Hepatocyte (in vitro differentiated cells): ENCODE results near the gene SPTBN5. TPM values are rescaled to one million over a fixed set of nuclear protein-coding genes. Genes with fewer than 3 reads are reported as not detected.

Experiments
- DNase-seq: peaks from one replicate; pipeline ENCODE4 v3.0.0-alpha.2; 2016; ENCODE audit warnings: low spot score
- H2AFZ ChIP-seq: fragments of 200-600 bp; sonication (generic); 2 replicates; pipeline ENCODE4 v1.6.0; 2016; ENCODE audit warnings: antibody characterized with exemption, mild to moderate bottlenecking
- H3K27ac ChIP-seq: fragments of 200-600 bp; sonication (generic); 2 replicates; pipeline ENCODE4 v1.5.1; 2016; ENCODE audit warnings: mild to moderate bottlenecking
- H3K27me3 ChIP-seq: fragments of 200-600 bp; sonication (generic); 2 replicates; pipeline ENCODE4 v1.6.1; 2016
- H3K36me3 ChIP-seq: fragments of 200-600 bp; sonication (generic); replicated peaks from 2 replicates; pipeline ENCODE4 v1.5.1; 2016; ENCODE audit warnings: low read depth; ENCODE audit not compliant: insufficient read depth
- H3K4me1 ChIP-seq: fragments of 200-600 bp; sonication (generic); 2 replicates; pipeline ENCODE4 v1.5.1; 2016; ENCODE audit warnings: mild to moderate bottlenecking, moderate library complexity; ENCODE audit not compliant: insufficient read depth
- H3K4me2 ChIP-seq: fragments of 200-600 bp; sonication (generic); 2 replicates; pipeline ENCODE4 v1.6.0; 2016
- H3K4me3 ChIP-seq: fragments of 200-600 bp; sonication (generic); 2 replicates; pipeline ENCODE4 v1.5.1; 2016; ENCODE audit warnings: mild to moderate bottlenecking
- H3K79me2 ChIP-seq: fragments of 200-600 bp; sonication (generic); 2 replicates; pipeline ENCODE4 v1.6.0; 2017; ENCODE audit warnings: mild to moderate bottlenecking
- H3K9me2 ChIP-seq: fragments of 200-600 bp; sonication (generic); replicated peaks from 2 replicates; pipeline ENCODE4 v1.6.0; 2017; ENCODE audit warnings: mild to moderate bottlenecking; ENCODE audit not compliant: insufficient read depth
- H3K9me3 ChIP-seq: fragments of 200-600 bp; sonication (generic); 2 replicates; pipeline ENCODE4 v1.5.1; 2016; ENCODE audit warnings: low read depth, mild to moderate bottlenecking
- H4K20me1 ChIP-seq: fragments of 200-600 bp; sonication (generic); 2 replicates; pipeline ENCODE4 v1.6.0; 2016; ENCODE audit warnings: mild to moderate bottlenecking; ENCODE audit not compliant: insufficient read depth, poor library complexity, severe bottlenecking
- EZH2 ChIP-seq: fragments of 200-600 bp; sonication (generic); IDR thresholded peaks from 2 replicates; pipeline ENCODE4 v1.6.1; 2016; ENCODE audit warnings: antibody characterized with exemption, mild to moderate bottlenecking, borderline replicate concordance
- EZH2phosphoT487 ChIP-seq: fragments of 200-600 bp; sonication (generic); IDR thresholded peaks from one replicate; pipeline ENCODE4 v1.6.1; 2018; ENCODE audit warnings: antibody characterized with exemption, mild to moderate bottlenecking, low read depth, moderate library complexity; ENCODE audit not compliant: unreplicated experiment, severe bottlenecking
- WGBS: methylation state at CpG from one replicate; pipeline ENCODE4 v1.1.6; 2016; ENCODE audit warnings: low lambda C conversion rate; ENCODE audit errors: missing lambda C conversion rate; 5-methylcytosine and 5-hydroxymethylcytosine counted together
- polyA plus RNA-seq: library from polyadenylated mRNA; unstranded; fragments of >200 nt; fragmentation: Nextera tagmentation; extraction: Ambion mirVana; gene quantifications from 2 replicates; pipeline ENCODE4 v1.2.1, GENCODE V29; 2016
- total RNA-seq: library from RNA; depleted of rRNA; stranded (reverse); fragments of >200 nt; gene quantifications from 2 replicates; pipeline ENCODE4 v1.2.3, GENCODE V29; 2014
- TF ChIP-seq, protein P1 (sequence below): fragments of 200-600 bp; sonication (generic); IDR thresholded peaks from 2 replicates; pipeline ENCODE4 v1.5.1; 2016; ENCODE audit warnings: antibody characterized with exemption, mild to moderate bottlenecking; ENCODE audit not compliant: poor library complexity

SPTBN5 gene
- total RNA-seq: 1.7 and 2.0 TPM in 2 replicates
- polyA plus RNA-seq: 1.9 and 2.6 TPM in 2 replicates

DNA sequence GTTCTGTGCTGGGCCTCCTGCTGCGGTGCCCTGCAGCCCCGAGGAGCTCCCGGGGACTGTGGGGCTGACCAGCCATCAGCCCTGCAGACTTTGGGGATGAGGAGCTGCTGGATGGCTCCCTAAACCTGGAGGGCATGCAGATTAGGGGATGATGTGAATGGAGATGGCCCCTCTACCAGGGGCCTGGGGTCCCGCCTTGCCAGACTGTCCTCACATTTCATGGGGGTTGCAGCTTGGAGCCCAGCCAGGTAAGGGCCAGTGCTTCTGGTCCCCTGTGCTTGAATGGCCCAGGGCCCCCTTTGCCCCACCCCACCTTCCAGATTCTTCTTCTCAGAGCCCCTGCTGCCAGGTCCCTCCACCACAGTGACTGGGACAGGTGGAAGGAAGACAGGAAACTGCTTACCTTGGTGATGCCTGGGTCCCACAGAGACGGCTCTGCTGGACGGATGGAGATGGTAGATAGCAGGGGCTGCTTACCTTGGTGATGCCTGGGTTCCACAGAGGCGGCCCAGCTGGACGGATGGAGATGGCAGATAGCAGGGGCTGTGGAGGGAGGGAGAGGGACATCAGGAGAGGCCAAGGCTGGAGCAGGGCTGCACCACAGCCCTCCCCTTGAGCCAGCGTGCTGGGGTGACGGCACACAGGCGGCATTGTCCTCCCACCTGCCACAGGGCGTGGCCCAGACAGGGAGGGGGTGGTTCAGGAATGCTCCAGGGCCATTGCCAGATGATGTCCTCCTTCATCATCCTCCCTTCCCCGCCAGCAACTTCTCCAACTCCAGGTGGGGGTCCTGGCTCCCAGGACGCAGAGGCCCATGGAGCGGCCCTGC is at the start of gene SPTBN5:
SPTBN5 (minus strand) TSS at position 632 of the 829 bp plus-strand sequence; CDS start at position 76, 556 bp downstream.
- H3K9me3 ChIP-seq: no peaks in the 10 kb centered on the region
- no peaks in the 10 kb centered on the region for H3K9me2 ChIP-seq
- no peak within 1 kb of the TSS for H3K4me2 ChIP-seq
- no peak within 1 kb of the TSS for H2AFZ ChIP-seq
- TF ChIP-seq EZH2phosphoT487: no peak
- H3K4me1 ChIP-seq: peaks cover 11% of the 10 kb centered on the region
- no peak within 1 kb of the TSS for H3K27ac ChIP-seq
- 91% methylated on average over 15 of the region's 15 CpGs for WGBS
- H4K20me1 ChIP-seq: no peaks in the 10 kb centered on the region
- no peak within 1 kb of the TSS for H3K4me3 ChIP-seq
- no peaks in the 10 kb centered on the region for H3K27me3 ChIP-seq
- no peak for DNase-seq
- H3K36me3 ChIP-seq: no peaks in the 10 kb centered on the region
- H3K79me2 ChIP-seq: no peaks in the 10 kb centered on the region

DNA sequence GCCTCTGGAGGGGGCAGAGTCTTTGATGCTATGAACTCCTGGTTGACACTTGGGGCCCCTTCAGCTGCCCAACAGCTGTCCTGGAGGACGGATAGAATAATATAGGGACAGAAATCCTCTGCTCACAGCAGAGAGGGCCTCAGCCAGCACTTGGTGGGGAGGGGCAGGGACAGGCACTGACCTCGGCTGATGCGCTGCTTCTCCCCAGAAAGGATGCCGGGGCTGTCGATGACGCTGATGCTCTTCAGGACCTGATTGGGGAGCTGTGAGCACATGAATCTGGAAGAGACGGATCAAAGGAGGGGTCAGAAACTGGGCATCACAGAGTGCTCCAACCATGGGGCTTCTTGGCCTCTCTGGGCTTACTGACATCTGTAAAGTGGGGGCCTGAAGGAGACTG is 49.0 kb upstream of the SPTBN5 start:
- Histone ChIP-seq H4K20me1 (no peaks in the 10 kb centered on the region), H3K9me3 (no peaks in the 10 kb centered on the region), H3K9me2 (no peaks in the 10 kb centered on the region), H3K79me2 (peaks cover 23% of the 10 kb centered on the region), H3K27ac (peak overlapping the region; percentile 29), H2AFZ (no peak overlapping the region), H3K4me2 (no peak overlapping the region), H3K4me1 (peaks cover 22% of the 10 kb centered on the region), H3K4me3 (no peak overlapping the region), H3K36me3 (no peaks in the 10 kb centered on the region), H3K27me3 (no peaks in the 10 kb centered on the region)
- no peak for TF ChIP-seq EZH2
- no peak for TF ChIP-seq EZH2phosphoT487
- TF ChIP-seq, protein P1, sequence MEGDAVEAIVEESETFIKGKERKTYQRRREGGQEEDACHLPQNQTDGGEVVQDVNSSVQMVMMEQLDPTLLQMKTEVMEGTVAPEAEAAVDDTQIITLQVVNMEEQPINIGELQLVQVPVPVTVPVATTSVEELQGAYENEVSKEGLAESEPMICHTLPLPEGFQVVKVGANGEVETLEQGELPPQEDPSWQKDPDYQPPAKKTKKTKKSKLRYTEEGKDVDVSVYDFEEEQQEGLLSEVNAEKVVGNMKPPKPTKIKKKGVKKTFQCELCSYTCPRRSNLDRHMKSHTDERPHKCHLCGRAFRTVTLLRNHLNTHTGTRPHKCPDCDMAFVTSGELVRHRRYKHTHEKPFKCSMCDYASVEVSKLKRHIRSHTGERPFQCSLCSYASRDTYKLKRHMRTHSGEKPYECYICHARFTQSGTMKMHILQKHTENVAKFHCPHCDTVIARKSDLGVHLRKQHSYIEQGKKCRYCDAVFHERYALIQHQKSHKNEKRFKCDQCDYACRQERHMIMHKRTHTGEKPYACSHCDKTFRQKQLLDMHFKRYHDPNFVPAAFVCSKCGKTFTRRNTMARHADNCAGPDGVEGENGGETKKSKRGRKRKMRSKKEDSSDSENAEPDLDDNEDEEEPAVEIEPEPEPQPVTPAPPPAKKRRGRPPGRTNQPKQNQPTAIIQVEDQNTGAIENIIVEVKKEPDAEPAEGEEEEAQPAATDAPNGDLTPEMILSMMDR: no peak
- 88% methylated on average over 7 of the region's 7 CpGs for WGBS
- no peak for DNase-seq

DNA sequence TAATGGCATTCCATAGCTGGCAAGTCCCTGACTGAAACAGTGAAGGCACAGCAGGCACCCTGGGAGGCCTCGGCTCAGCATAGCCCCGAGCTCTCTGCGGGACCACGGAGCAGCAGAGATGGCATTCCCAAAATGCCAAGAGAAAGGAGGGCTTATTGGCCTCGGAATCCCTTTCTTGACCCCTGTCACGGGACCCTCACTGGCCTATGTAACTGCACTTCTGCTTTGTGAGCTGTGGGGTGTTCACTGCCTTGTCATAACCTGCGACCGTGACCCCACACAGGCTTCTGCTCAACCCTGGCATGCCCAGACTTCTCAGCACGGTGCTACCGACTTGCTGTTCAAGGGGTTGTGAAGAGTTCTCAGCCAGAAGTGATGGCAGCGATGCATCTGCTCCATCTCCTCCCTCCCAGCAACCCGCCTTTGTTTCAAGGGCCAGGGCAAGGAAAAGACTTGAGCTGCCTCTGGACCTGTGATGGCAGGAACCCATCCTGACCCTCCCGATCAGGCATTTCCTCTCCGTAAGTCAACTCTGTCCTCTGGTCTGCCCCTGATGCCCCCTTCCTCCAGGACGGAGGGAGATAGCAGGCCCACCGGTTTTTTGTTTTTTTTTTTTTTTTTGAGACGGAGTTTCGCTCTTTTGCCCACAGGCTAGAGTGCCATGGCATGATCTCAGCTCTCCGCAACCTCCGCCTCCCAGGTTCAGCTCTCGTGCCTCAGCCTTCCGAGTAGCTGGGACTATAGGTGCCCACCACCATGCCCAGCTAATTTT is 48.0 kb upstream of the SPTBN5 start:
- WGBS: 89% methylated on average over 22 of the region's 22 CpGs

More for the DNA sequence above, 48.0 kb upstream of the SPTBN5 start:
- TF ChIP-seq, protein P1: no peak
- no peak for TF ChIP-seq EZH2
- no peak for TF ChIP-seq EZH2phosphoT487
- no peak overlapping the region for H3K27ac ChIP-seq
- no peaks in the 10 kb centered on the region for H4K20me1 ChIP-seq
- H3K4me3 ChIP-seq: no peak overlapping the region
- no peak for DNase-seq
- no peaks in the 10 kb centered on the region for H3K9me2 ChIP-seq
- peaks cover 22% of the 10 kb centered on the region for H3K4me1 ChIP-seq
- peaks cover 23% of the 10 kb centered on the region for H3K79me2 ChIP-seq
- H3K36me3 ChIP-seq: no peaks in the 10 kb centered on the region
- H3K9me3 ChIP-seq: no peaks in the 10 kb centered on the region
- no peak overlapping the region for H3K4me2 ChIP-seq
- no peaks in the 10 kb centered on the region for H3K27me3 ChIP-seq
- no peak overlapping the region for H2AFZ ChIP-seq
